ENCODE results near the gene ABHD1. TPM values are rescaled to one million over a fixed set of nuclear protein-coding genes. Genes with fewer than 3 reads are reported as not detected.
A peak's percentile ranks its signal among the peaks of the same experiment; 100 is the strongest.
"Not testable (repeated sequence)": the region's sequence is repeated elsewhere in the genome, so short reads cannot be mapped to it uniquely, and the experiment has no call there.

Gene ABHD1
- total RNA-seq, 1 donor from 2014 or later = 3.6 TPM

DNA sequence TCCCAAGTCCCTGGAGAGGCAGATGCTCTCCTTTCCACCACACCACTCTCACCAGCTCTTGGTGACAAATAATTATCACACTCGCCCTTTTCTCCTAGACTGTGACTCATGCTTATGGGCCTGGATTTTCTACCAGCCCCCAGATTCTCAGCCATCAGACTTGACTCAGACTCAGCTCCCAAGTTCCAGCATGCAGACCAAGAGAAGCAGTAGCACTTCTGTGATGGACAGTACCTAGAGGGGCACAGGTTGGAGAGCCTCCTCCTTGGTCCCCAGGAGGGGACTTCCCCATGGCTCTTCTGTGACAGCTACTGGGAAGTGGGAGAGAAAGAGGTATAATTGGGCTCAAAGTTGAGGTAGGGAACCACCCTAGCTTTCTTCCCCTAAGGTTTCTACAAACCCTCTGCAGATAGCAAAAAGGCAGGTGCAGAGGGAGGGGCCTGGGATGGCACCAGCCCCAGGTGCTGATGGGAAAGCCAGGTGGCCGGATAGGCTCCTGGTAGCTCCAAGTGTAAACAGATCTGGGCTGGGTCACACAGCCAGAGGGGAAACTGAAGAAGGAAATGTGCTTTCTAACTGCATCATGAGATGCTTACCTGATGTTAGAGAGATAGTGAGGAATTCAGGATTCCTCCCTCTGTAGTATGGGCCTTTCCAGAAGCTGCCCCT lies 29.3 kb downstream of the ABHD1 start:
- no peak for ATAC-seq
- intact Hi-C loops (cut with DNase I) = no loop called here
- DNase-seq (ENCODE audit: low spot score) = peak; percentile 13

DNA sequence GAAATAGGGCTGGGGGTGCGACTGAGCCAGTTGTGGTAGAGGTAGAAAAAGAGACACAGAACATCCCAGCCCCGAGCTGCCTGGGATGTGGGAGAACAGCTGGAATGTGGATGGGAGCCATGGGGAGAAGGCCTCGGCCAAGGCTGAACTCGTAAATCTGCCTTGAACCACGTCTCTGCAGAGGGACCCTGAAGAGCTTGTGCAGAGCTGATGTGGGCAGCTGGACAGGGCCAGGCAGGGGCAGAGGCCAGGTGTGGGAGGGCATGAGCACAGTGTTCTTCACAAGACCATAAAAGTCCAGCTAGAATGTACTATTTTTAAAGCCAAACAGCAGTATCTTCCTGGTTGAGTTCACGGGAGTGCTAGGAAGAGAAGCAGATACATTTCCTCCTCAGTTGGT lies 30.9 kb downstream of the ABHD1 start:
- no peak for DNase-seq (ENCODE audit: low spot score)
- intact Hi-C loops (cut with DNase I) = no loop called here
- no peak for ATAC-seq

DNA sequence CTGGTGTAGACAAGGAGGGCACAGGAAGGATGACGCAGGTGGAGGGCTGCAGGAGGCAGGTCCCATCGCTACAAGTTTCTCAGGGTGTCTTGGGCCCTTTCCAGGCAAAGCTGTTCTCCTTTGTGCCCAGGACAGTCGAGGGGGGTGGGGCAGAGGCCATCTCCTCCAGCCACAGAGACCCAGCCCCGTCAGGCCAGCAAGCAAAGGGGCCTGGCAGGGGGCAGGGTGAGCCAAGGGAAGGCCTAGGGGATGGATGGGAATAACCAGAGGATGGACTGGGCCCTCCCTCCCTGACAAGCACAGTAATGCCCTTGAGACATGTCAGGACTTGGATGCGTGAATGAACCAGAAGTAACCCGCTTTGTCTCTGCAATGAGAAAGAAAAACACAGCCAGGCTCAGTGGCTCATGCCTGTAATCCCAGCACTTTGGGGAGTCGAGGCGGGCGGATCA lies 31.5 kb downstream of the ABHD1 start:
- peak; percentile 42 for DNase-seq (ENCODE audit: low spot score)
- intact Hi-C loops (cut with DNase I) = no loop called here
- no peak for ATAC-seq

DNA sequence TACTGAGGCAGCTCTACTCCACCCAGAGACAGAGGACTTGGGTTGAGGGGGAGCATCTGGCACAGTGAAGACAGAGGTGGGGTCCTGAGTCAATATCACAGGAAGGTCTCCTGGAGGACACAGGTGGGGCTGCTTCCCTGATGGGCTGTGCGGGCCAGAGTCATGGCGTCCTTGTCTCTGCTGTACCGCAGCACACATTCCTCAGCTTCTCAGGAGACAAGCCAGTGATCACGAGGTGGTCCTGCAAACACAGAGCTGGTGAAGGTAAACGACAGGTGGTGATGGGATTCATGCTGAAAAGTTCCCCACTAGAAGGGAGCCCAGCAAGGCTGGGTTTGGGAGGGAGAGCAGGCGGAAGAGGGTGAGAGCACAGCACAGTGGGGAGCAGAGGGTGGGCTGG lies 34.9 kb downstream of the ABHD1 start:
- intact Hi-C loops (cut with DNase I) = no loop called here
- ATAC-seq = no peak
- DNase-seq (ENCODE audit: low spot score) = no peak

DNA sequence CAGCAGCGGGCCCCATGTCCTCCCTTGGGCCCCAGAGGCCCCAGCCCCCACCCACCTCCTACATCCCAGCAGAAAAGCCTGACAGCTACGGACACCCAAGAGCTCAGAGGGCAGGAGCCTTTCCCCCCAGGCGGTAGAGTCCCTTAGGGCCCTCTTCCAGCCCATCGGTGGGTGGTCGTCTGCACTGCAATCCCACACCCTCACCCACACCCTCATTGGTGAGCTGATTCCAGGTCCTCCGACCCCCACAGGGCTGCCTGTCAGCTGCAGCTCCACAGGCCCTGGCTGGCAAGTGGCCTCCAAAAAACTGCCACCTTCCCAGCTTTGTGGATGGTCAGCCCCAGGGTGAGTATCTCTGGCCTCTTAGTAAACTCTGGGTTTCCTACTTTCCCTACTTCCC lies 35.7 kb downstream of the ABHD1 start:
- ATAC-seq (no peak), DNase-seq (ENCODE audit: low spot score) (no peak)
- intact Hi-C loops (cut with DNase I) = no loop called here

DNA sequence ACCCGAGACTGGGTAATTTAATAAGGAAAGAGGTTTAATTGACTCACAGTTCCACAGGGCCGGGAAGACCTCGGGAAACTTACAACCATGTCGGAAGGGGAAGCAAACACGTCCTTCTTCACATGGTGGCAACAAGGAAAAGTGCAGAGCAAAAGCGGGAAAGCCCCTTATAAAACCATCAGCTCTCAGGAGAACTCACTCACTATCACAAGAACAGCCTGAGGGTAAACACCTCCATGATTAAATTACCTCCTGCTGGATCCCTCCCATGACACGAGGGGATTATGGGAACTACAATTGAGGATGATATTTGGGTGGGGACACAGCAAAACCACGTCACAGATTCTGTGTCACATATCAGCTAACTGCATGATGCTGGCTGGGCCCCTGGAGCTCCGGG lies 36.6 kb downstream of the ABHD1 start:
- ATAC-seq = no peak
- DNase-seq (ENCODE audit: low spot score) = peak; percentile 30
- intact Hi-C loops (cut with DNase I) = no loop called here

DNA sequence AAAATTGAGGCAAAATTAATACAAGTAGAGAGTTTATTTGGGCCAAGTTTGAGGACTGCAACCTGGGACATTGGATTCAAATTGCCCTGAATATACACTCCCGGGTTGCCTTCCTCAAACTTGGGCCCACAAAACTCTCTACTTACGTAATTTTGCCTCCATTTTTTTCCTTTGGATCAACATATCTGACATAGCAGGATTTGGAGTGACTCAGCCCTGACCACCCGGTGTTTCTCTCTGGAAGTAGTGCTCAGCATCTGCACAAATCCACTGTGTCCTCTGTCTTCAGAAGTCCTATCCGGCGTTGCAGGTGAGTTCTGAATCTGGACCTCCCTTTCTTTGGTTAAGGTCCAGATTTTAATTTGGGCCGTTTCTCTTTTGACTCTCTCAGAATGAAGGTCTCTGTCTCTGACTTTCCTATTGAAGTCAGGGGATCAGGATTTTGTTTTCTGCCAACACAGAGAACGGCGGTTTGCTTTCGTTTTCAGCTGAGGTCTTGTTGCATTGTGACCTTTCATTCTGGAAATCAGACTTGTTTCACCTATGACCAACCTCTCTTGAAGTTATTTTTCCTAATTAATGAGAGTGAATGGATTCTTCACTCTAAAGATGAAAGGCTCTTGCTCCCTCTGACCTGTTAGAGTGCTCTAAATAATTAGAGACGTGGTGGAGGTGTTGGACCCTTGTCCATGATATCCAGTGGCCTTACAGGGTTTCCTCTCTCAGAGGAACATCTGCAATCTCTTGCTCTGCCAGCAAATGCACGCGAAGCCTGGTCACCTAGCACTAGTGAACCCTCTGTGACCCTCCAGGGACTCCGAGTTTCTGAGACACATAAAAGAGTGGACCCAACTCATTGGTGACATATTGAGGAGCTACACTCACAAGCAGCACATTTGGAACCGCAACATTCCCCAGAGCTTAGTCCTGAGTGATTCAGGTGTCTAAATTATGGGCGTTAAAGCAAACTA lies 38.8 kb downstream of the ABHD1 start:
- intact Hi-C loops (cut with DNase I) = no loop called here
- peak; percentile 31 for DNase-seq (ENCODE audit: low spot score)
- no peak for ATAC-seq

DNA sequence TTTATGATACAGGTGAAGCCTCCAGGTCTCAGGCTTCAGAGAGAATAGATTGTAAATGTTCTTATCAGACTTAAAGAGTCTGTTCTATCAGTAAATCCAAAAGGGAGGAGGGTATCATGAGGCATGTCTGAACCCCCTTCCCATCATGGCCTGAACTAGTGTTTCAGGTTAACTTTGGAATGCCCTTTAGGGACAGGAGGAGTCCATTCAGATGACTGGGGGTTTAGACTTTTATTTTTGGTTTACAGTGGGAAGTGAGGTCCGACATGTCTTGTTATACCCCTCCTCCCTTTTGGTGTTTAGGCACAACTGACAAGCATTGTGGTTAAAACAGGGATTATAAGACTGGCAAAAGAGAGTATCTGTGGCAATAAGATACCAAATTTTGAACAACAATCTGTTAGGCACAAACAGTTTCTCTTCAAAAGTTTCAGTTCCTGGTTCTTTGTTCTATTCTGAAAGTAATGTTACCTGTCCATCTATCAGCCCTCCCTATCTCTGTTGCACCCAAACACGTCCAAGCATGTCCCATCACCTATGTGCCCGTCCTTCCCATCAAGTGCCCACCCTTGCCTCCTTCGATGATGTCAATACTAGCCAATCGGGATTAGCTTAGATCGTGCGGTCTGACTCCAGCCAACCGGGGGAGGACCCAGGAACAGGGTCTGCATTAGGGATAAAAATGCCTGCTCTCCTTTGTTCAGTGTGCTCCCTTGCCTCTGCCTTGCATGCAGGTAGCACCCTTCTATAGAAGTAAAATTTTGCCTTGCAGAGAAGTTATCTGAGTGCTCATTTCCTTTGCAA lies 41.5 kb downstream of the ABHD1 start:
- no peak for ATAC-seq
- no peak for DNase-seq (ENCODE audit: low spot score)
- intact Hi-C loops (cut with DNase I) = no loop called here

DNA sequence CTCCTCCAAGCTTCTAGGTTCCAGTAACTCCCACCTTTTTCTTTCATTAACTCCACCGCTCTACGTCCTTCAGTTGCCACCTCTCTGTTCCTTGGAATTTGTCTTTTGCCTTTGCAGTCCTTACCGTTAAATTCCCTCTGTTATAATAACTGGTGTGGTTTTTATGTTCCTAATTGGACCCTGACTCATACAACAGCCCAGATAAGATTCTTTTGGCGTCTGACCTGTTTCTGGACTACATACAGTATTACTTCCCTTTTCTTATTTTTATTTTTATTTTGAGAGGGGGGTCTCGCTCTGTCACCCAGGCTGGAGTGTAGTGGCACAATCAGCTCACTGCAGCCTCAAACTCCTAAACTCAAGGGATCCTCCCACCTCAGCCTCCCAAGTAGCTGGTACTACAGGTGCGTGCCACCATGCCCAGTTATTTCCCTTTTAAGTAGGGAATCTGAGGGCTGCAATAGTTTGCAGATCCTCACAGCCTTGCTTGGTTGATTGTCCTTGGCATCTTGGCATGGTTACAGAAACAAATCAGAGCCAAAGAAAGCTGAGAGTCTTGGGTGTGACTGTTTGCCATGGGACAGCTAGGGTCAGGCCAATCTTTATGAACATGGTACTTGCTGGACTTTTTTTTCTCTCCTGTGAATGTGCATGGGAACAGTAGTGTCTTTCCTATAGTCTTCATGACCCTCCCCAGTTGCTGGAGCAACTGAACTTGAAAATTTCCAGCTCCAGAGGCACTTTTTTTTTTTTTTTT lies 47.1 kb downstream of the ABHD1 start:
- DNase-seq (ENCODE audit: low spot score) = no peak
- ATAC-seq = no peak
- intact Hi-C loops (cut with DNase I) = no loop called here

DNA sequence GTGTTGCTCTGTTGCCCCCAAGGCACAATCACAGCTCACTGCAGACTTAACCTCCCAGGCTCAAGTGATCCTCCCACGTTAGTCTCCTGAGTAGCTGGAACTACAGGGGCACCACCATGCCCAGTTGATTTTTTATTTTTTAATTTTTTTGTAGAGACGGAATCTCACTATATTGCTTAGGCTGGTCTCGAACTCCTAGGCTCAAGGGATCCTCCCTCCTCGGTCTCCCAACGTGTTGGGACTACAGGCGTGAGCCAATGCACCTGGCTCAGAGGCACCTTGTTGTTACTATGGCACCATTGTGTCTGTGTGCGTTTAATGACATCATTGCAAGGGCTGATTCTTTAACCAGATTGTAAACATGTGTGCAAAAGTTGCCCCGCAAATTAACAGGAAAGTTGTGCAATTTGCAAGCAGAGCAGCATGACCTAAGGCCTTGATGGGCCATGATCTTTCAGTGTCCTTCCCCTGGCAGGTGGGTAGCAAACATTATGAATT lies 47.8 kb downstream of the ABHD1 start:
- ATAC-seq = no peak
- DNase-seq (ENCODE audit: low spot score) = peak; percentile 19
- intact Hi-C loops (cut with DNase I) = no loop called here

DNA sequence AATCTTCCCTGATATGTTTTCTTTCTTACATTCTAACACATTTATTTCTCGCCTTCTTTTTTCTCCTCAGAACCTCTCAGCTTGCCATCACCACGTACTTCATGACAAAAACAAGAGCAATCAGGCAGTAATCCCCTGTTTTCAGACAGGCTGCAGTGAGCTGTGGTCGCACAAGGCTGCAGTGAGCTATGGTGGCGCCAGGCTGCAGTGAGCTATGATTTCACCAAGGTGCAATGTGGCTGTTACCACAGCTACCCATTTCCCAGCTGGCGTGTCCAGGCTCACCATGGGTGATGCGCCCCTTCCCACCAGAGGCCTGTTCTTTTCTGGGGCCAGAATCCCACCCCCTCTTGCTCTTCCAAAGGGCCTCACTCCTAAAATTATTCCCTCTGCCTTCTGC lies 51.0 kb downstream of the ABHD1 start:
- intact Hi-C loops (cut with DNase I) = no loop called here
- ATAC-seq = no peak
- DNase-seq (ENCODE audit: low spot score) = peak; percentile 43

DNA sequence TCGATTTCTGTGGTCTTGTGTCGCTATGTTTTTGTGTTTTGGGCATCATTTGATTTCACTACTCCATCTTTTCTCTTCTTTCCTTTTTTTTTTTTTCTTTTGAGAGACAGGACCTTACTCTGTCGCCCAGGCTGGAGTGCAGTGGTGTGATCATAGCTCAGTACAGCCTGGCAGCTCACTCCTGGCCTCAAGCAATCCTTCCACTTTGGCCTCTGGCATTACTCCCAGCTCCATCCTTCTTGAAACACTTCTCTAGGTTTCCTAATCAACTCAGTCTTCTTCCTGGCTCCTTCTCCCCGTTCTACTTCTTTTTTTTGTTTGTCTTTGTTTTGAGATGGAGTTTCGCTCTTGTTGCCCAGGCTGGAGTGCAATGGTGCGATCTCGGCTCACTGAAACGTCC lies 51.7 kb downstream of the ABHD1 start:
- ATAC-seq (peak; percentile 81), DNase-seq (ENCODE audit: low spot score) (peak; percentile 58)
- intact Hi-C loops (cut with DNase I) = no loop called here

DNA sequence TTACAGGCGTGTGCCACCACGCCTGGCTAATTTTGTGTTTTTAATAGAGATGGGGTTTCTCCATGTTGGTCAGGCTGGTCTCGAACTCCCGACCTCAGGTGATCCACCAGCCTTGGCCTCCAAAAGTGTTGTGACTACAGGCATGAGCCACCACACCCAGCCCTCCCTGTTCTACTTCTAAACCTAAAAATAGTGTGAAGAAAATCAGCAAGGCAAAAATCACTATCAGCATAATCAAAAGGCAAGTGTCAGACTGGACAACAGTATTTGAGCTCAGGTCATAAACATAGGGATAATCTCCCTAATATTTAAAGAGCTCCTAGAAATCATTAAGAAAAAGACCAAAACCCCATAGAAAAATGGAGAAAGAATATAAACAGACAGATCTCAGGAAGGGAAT lies 52.2 kb downstream of the ABHD1 start:
- intact Hi-C loops (cut with DNase I); DNase-seq (ENCODE audit: low spot score); ATAC-seq: not testable (repeated sequence)

DNA sequence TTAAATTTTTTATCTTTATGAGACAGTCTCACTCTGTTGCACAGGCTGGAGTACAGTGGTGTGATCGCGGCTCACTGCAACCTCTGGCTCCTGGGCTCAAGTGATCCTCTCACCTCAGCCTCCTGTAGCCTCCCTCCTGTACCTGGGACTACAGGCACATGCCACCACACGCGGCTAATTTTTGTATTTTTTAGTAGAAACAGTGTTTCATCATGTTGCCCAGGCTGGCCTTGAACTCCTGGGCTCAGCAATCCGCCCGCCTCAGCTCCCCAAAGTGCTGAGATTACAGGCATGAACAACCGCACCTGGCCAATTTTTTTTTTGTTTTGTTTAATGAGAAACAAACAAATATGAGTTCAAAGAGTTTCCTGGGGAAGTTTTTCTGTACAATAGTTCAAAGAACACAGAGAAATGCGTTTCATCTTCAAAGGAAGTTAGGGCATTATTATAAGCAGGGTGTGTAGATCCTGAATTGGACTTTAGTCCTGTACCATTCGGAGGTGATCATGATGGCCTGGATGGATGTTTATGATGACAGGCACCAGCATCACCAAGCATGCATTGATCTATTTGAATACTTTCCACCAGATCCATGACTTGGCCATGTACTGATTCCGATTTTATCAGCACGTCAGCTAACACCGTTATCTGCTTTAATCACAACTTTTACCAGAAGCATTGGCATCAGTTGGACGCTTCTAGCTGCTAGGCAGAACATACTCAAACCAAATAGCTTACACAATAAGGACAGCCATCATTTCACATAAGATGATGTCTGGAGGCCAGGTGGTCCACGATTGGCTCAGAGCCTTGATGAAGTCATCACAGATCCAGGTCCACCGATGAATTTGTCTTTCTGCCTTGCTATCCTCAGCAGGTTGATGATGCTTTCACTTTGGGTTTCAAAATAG lies 54.1 kb downstream of the ABHD1 start:
- intact Hi-C loops (cut with DNase I) = no loop called here
- DNase-seq (ENCODE audit: low spot score) (peak; percentile 34), ATAC-seq (no peak)

DNA sequence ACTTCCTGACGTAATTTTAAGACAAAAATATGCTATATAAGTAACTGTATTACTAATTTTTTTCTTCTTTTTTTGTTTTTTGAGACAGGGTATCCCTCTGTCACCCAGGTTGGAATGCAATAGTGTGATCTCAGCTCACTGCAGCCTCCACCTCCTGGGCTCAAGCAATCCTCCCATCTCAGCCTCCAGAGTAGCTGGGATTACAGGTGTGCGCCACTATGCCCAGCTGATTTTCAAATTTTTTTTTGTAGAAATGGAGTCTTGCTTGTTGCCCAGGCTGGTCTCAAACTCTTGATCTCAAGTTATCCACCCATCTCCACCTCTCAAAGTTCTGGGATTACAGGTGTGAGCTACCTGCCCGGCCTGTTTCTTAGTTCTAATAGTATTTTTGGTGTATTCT lies 54.9 kb downstream of the ABHD1 start:
- DNase-seq (ENCODE audit: low spot score) = no peak
- intact Hi-C loops (cut with DNase I) = no loop called here
- no peak for ATAC-seq

DNA sequence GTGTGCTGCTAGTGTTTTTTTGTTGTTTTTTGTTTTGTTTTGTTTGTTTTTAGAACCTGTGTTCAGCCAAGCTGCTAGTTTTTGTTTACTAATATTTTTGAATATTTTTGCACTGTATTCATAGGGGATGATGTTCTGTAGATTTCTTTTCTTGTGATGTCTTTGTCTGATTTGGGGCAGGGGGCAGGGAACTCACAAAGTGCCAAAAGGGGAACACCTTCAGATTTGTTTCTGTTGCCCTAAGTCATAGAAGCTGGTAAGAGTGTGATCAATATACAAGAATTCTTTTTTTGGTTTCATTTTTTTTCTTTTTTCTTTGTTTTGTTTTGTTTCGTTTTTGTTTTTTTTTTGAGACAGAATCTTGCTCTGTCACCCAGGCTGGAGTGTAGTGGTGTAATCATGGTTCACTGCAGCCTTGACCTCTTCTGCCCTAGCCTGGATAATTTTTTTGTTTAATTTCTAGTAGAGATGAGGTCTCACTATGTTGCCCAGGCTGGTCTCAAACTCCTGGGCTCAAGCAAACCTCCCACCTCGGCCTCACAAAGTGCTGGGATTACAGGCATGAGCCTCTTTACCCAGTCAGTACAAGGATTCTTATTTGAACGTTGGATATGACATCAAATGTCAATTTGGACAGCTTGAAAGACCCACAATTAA lies 55.9 kb downstream of the ABHD1 start:
- ATAC-seq (no peak), DNase-seq (ENCODE audit: low spot score) (peak; percentile 3)
- intact Hi-C loops (cut with DNase I) = no loop called here
